ENCODE data around the gene CRYGS. TPM values are rescaled to one million over a fixed set of nuclear protein-coding genes. Genes with fewer than 3 reads are reported as not detected.
A peak's percentile ranks its signal among the peaks of the same experiment; 100 is the strongest.

CRYGS gene
- total and polyA plus RNA-seq, 9 of the 15 experiments (the other 6 are each of a cell fraction or from before 2014, with no cell fraction given): 1.5 to 3.8 (median 2.0) TPM

DNA sequence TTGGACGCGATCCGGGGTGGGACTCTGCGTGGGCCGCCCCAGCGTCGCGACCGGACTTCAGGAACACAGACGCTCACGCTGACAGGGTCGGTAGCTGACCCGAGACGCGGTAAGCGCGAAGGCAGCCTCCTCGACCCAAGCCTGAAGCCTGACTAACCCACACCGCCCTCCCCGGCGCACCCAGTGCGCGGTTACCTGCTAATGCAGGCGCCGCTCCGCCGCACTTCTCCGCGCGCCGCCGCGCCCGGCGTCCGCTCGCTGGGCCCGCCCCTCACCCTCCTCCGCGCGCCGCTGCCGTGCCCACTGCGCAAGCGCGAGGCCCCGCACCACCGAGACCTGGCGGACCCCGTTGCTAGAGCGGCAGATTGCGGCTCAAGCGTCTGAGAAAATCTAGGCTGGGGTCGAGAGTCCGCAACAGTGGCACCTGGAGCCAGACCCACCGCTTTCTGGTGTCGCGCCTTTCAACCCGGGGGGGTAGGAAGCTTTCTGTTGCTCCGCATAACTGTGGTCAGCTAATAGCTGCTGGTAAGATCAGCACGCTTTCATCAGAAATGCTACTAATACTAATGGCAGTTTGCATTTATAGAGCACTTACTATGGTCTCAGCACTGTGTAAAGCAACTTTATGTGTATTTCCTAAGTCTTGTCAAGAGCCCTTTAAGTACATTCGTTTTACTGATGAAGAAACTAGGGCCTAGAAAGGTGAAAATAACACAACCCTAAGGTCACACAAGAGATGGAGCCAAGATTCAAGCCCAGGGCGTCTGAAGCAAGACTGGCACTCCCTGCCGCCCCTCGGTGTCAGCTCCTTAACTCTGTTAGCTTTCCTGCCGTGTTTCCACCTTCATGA lies 23.1 kb upstream of the CRYGS start, which contains the start of gene TBCCD1:
Gene TBCCD1, minus strand, starts transcription at position 268 of the 850 bp plus-strand sequence. CDS start 3,010 bp downstream, outside the sequence.
- peak; percentile 89 to 95 (median 90) for DNase-seq (ENCODE audit: extremely low read depth in 1 of 4, low spot score in 3 of 4)
- Histone ChIP-seq H3K4me2 (ENCODE audit: insufficient read depth, low read length) (peak within 1 kb of the TSS; percentile 96), H3K9ac (ENCODE audit: insufficient read depth in 1 of 2, low read depth in 2 of 2, low read length in 2 of 2) (peak within 1 kb of the TSS; percentile 90 to 99), H2AFZ (ENCODE audit: low read depth, low read length) (peak within 1 kb of the TSS; percentile 98), H4K20me1 (replicated peaks; ENCODE audit: control insufficient read depth, insufficient read depth, low read length) (no peaks in the 10 kb centered on the region), H3K36me3 (ENCODE audit: control insufficient read depth, insufficient read depth, low read length) (peaks cover 26% of the 10 kb centered on the region; the same call in 1 of the 3 replicates), H3K9me1 (ENCODE audit: control insufficient read depth, insufficient read depth, low read length) (no peaks in the 10 kb centered on the region), H3K27me3 (ENCODE audit: control insufficient read depth in 2 of 2, insufficient read depth in 2 of 2, low read length in 2 of 2) (no peaks in the 10 kb centered on the region), H3K9me3 (replicated peaks; ENCODE audit: control insufficient read depth, insufficient read depth, low read depth, low read length) (no peaks in the 10 kb centered on the region), H3K79me2 (ENCODE audit: control insufficient read depth, insufficient read depth, low read length) (peaks cover 67% of the 10 kb centered on the region), H3K4me1 (replicated peaks in 1 of 2; ENCODE audit: control insufficient read depth in 2 of 2, insufficient read depth in 2 of 2, low read length in 2 of 2) (peaks cover 3 to 11% of the 10 kb centered on the region in 2 experiments; a peak in 4 of 5 replicates), H3K4me3 (peak within 1 kb of the TSS; percentile 73), H3K27ac (ENCODE audit: extremely low read depth, low read depth, low read length) (peak within 1 kb of the TSS; percentile 90)
- in situ Hi-C loops (cut with MboI): no loop called here
- TSS peak; percentile 37 for BruUV-seq (replicated peaks)
- intact Hi-C loops (cut with micrococcal nuclease): no loop called here
- ChIA-PET POLR2A (interaction anchor here (0.6 to 5.7 kb wide), 6 partner anchors 11 to 365 kb away, joined by 3 to 64 read pairs (median 4); partner anchors contain the start of gene EIF4A2), CTCF (ENCODE audit: low intra/inter-chr PET ratio) (no interaction called here)
- ATAC-seq: peak; percentile 84
- FAIRE-seq: peak; percentile 86
- WGBS (ENCODE audit: insufficient coverage, low coverage, missing lambda C conversion rate): under 1% methylated on average over 58 of the region's 66 CpGs
- TF ChIP-seq, protein P1, sequence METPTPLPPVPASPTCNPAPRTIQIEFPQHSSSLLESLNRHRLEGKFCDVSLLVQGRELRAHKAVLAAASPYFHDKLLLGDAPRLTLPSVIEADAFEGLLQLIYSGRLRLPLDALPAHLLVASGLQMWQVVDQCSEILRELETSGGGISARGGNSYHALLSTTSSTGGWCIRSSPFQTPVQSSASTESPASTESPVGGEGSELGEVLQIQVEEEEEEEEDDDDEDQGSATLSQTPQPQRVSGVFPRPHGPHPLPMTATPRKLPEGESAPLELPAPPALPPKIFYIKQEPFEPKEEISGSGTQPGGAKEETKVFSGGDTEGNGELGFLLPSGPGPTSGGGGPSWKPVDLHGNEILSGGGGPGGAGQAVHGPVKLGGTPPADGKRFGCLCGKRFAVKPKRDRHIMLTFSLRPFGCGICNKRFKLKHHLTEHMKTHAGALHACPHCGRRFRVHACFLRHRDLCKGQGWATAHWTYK (CRISPR knock-in tag; IDR thresholded peaks at IDR 0.05): peak; percentile 83
- TF ChIP-seq ATF7 (IDR thresholded peaks at IDR 0.05) (peak; percentile 78), GTF2F1 (IDR thresholded peaks at IDR 0.05; ENCODE audit: low read depth, low read length) (no peak), FOXA3 (CRISPR knock-in tag; conservative IDR thresholded peaks at IDR 0.05 in 1 of 2, IDR thresholded peaks at IDR 0.05 in 1 of 2) (peak in 1 of 2 experiments; percentile 39; a peak in 1 of 4 replicates), SAFB (IDR thresholded peaks at IDR 0.05; ENCODE audit: borderline replicate concordance, low read depth, low read length) (peak; percentile 92), SUPT5H (IDR thresholded peaks at IDR 0.05) (peak; percentile 92), XRCC3 (IDR thresholded peaks at IDR 0.05) (no peak), CBX1 (IDR thresholded peaks at IDR 0.05; ENCODE audit: low read depth) (peak; percentile 67; the same call in 1 of the 2 replicates), TARDBP (IDR thresholded peaks at IDR 0.05) (0 out of 2 replicates have a peak, but pooled peaks have one; percentile 86), HMGN3 (IDR thresholded peaks at IDR 0.05; ENCODE audit: borderline replicate concordance, extremely low read depth, insufficient read length, low read depth, low read length) (peak; percentile 89), STAT5A (IDR thresholded peaks at IDR 0.05; ENCODE audit: borderline replicate concordance, low read length) (0 out of 2 replicates have a peak, but pooled peaks have one; percentile 22), SP2 (IDR thresholded peaks at IDR 0.05; ENCODE audit: extremely low read depth, low read depth, low read length, poor library complexity, severe bottlenecking) (peak; percentile 98), CHCHD3 (CRISPR knock-in tag; IDR thresholded peaks at IDR 0.05) (peak; percentile 89), KHSRP (IDR thresholded peaks at IDR 0.05) (no peak), FOXM1 (IDR thresholded peaks at IDR 0.05; ENCODE audit: low read depth) (no peak), FOXM1 (CRISPR knock-in tag; IDR thresholded peaks at IDR 0.05; ENCODE audit: low read depth) (peak; percentile 85; the same call in 1 of the 2 replicates), FUS (optimal IDR thresholded peaks at IDR 0.05; ENCODE audit: low read depth, low read length) (peak; percentile 51), CREM (IDR thresholded peaks at IDR 0.05; ENCODE audit: low read depth) (peak; percentile 87), RBM22 (IDR thresholded peaks at IDR 0.05; ENCODE audit: low read depth, low read length, poor library complexity, severe bottlenecking) (peak; percentile 58), HCFC1 (IDR thresholded peaks at IDR 0.05; ENCODE audit: low read depth, low read length) (peak; percentile 74), MEIS2 (IDR thresholded peaks at IDR 0.05; ENCODE audit: partially characterized antibody) (peak; percentile 88), PHF8 (IDR thresholded peaks at IDR 0.05; ENCODE audit: borderline replicate concordance, low read length) (peak; percentile 98; the same call in 1 of the 2 replicates), GABPB1 (CRISPR knock-in tag; IDR thresholded peaks at IDR 0.05) (peak; percentile 68)
